HUDEP-2 (cell line): ENCODE measurements around the gene VEZT.

ENCODE experiments used
- DNase-seq, 76 experiments: peaks; one replicate each; lab custom pipeline; 2025; ENCODE audit not compliant: unreplicated experiment in 76 of 76; lab: John Stamatoyannopoulos, UW

VEZT gene

DNA sequence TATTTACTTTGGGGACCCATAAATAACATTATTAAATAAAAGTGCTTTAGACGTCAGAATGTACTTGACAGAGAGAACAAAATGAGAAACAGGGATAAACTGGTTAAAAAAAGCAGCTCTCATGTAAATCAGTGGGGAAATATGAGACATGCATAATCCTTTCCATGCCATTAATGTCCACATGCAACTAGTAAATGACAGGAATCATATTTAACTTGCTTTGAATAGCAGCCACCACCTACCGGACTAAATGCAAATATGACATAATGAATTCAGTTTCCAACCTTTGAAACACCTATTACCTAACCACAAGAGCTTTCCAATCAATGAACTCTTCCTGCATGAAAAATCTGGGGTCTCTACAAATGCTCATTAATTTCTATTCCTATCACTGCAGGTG, 20.0 kb upstream of the VEZT start:
- DNase-seq: no peak

DNA sequence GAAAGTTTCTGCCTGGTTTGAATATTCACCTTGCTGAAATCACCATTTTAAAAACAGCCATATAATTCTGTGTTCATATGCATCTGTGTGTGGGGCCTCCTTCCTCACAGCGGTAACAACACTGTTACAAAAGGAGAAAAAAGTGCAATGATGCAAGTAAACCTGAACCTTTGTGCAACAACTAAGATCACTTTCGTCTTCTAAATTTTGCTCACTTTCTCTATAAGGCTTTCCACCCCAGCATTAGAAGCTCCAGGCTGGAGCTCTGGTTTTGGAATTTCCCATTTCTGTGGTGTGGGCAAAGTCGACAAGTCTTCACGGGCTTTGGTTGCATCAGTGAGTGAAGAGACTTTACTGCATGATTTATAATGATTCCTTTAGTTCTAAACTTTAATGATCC, 18.7 kb upstream of the VEZT start:
- DNase-seq: no peak

DNA sequence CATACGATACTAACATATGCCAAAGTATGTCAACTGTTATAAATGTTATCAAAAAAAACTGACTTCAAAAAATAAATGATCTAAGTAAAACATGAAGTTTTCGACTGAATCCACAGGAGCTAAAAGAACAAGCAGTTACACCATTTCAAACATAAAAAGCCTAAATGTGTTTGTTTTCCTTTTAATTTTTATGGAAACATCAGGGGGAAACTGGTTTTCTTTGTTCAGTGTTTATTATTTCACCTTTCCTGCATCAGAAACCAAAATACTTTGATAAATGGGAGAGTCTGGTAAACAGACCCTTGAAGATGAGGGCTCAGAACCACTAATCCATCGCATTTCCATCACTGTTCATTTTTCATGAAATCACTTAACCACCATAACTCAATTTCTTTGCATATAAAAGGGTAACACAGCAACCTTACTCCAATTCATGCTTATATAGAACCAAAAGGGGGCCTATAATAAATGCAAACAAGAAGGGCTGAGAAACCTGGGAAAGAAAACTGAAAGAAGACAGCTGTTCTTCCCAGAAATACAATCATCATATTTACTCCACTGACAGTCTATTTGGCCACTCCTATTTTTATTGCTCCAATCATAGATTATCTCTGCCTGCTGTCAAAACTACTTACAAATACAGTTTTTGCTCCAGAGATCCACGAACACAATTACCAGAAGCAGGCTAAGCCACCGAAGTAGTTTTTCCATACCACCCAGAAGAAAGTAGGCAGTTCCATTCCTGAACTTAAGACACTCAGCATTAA, 17.3 kb upstream of the VEZT start:
- DNase-seq: no peak

DNA sequence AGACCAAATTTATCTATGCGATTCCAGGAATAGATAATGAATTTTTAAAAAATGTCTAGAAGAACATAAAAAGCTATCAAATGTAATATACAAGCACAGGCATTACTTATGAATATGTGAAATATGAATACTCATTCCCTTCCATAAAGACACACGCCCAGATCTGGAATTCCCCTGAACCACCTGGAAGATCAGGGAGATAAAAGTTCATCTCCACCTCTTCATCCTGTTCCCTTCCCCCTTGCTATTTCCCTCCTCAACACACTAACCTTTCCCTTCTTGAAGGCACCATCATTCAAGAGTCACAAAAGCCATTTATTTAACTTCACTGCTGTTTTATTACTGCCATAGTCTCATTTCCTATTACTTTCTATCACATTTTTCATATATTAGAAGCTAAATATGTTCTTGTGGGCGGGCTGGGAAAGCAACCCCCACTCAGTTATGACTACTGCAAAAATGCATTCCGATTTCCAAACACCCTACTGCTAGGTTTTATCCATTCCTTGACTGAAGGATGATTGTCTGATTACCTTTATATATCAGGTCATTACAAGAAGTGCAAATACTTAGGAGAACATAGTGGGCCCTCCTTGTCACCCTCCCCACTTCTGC, 16.4 kb upstream of the VEZT start:
- no peak for DNase-seq

DNA sequence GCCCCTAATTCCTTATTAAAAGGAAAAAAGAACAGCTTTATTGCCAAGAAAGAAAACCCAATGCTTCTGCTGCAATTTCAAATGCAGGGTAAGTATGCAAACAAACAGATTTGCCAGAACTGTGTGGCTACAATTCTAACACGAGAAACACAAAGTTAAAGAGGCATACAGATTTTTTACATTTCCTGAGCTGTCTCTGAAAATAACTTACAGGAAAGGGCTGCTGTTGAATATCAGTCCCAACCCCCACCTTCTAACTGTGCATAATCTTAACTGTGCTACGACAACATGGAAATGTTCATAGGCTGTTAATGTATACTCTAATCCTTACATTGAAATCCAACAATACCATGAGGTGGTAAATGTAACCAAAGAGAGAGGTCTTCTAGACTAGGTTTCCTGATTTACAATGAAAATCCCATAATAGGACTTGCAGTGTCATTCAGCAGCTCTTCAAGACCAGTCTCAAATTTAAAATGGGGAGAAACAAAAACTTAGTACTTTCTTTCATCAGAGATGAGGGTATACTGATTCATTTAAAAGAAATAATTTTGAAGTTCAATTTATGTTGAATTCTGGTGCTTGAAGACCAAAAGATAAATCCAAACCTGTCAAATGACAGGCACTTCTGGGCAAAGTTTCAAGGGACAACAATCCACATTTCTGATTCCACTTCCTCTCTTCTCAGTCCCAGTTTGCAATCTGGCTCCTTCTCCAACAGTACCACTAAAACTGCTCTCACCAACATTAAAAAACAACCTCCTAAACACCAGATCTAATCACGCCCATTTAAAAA, 14.7 kb upstream of the VEZT start:
- no peak for DNase-seq

DNA sequence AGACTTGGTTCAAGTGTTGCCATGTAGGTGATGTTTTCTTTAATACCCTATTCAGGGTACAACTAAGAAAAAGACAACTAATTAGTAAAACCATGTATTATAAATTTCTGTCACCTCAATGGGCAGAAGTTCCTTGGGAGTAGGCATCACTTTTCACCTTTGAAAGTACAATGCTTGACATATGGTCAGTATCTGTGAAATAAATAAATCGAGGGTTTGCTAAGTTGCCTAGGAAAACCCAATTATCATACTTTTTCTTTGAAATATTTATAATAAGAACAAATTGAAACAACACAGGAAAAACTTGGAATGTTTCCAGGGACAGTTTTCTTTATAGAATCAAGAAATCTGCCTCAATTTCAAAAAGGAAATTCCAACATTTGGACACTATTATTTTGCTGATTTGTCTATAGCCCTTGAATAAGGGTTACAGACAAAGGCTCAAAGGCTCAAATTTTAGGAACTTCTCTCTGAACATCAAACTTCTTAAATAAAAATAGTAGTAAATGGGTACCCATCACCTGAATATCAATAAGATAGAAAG, 14.0 kb upstream of the VEZT start:
- DNase-seq: no peak

DNA sequence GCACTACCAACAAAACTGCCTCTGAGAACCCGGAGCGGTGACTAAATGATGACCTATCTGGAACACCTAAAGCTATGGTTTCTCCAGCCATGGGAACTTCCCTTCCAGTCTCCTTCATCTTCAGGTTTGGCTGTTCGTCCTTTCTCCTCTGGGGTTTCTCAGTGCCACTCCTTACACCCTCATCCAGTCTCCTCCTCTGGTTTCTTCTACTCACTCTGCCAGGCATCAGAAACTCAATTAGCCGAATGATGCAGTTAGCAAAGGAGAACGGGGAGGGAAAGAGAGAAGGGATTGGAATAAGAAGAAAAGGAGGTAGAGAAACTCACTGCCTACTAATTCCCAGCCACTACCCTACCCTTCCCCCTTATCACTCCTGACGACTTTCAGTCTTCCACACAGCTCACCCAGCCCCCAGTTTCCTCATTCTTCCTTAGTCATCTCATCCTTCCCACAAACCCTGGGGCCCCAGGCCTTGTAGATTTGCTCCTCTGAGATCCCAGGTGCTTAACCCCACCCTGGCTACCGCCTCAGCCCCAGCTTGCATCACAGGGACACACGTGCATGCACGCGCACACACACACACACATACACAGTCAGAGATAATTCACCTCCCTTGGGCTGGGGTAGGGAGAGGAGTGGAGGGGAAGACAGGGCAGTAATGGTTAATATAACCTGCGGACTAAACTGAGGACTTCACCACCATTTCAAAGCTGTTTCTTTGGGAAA, 13.3 kb upstream of the VEZT start:
- DNase-seq: peak in 1 of 76 experiments; percentile 2

DNA sequence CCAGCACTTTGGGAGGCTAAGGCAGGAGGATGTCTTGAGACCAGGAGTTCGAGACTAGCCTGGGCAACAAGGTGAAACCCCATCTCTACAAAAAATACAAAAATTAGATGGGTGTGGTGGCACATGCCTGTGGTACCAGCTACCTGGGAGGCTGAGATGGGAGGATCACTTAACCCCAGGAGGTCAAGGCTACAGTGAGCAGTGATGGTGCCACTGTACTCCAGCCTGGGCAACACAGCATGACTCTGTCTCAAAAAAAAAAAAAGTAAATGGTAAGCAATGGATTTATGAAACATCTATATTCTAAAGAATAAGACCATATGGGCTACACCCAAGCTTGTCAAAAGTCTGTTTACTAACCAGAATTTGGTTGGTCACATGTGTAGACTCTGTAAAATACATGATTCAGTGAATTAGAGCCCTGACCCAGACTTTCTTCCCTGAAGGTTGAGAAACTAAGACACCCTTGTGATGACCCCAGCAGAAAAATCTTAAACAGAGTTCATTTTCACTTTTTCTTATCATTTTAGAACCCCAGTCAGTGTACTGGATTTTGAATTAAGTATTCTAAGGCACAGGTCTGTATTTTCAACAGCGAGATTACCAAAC, 12.5 kb upstream of the VEZT start:
- no peak for DNase-seq

DNA sequence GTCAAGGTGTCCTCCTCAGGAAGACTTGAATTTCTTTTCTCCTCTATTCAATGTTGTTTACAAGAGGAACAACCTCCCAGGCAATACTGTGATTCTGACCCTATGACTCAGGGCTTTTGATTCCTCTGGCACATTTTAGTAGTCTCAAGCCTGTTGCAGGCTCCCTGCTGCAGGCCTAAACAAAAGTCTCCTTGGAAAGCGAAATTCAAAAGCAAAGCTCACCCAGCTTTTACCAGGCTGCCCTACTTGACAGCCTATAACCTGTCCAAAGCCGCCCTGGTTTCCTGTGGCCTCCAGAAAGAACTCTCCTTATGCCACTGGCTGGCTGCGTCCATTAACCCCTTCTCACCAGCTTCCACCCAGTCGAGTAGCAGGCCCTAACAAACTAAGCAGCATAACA, 11.9 kb upstream of the VEZT start:
- DNase-seq: no peak

DNA sequence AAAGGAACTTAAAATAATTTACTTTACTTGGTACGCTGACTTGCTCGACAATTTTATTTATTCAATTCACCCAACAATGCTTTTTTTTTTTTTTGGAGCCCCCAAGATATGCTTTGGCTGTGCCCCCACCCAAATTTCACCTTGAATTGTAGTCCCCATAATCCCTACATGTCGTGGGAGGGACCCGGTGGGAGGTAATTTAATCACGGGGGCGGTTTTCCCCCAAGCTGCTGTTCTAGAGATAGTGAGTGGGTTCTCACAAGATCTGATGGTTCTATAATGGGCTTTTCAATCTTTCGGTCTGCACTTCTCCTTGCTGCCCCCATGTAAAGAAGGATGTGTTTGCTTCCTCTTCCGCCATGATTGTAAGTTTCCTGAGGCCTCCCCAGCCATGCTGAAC, 10.7 kb upstream of the VEZT start:
- no peak for DNase-seq

DNA sequence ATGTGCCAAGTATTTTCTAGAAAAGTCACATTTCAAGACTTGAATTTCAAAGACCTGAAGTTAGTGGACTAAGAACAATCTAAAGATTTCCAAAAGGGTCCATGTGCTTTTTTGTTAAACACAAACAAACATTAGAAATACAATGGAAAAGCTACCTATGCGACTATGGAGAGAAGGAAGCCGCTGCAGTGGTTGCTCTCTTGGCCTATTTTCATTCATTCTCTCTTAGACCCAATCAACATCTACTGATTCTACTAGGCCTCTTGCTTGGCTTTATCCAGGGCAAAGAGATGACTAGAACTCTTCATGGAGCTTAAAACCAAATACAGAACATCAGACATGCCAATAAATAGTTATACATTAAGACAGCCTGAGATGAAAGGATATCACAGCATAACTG, 10.2 kb upstream of the VEZT start:
- no peak for DNase-seq

DNA sequence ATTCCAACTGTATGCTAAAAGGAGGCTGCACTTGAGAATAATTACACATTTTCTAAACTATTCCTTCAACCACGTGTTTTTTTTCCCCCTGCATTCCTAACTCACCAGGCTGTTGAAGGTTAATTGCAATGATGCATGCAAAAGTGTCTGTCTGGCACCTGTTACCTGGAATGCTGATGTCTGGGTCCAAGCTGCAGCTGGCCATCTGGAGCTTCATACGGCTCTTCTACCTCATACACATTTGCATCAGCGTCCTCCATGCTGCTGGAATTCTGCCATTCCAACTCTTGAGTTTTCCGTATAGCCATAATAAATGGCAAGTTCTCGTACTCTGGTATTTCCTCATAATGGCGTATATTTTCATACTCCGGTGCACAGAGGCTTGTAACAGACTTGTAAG, 8.9 kb upstream of the VEZT start:
- DNase-seq: no peak

DNA sequence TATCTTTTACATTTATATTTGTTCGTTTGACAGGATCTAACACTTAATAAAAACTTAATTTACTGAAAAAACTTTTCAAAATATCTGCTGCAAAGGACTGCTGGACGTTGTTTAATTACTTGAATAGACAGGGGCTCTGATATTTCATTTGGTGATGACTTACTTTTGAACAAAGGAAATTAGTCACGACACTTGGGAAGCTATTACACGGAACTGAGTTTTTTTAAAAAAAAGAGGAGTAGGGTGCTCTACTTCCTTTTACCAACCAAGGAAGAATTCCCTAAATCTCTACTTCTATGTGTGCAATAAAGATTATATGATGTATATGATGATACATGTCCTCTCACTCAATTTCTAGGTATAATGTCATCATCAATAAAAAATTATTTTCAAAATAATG, 5.0 kb upstream of the VEZT start:
- no peak for DNase-seq

DNA sequence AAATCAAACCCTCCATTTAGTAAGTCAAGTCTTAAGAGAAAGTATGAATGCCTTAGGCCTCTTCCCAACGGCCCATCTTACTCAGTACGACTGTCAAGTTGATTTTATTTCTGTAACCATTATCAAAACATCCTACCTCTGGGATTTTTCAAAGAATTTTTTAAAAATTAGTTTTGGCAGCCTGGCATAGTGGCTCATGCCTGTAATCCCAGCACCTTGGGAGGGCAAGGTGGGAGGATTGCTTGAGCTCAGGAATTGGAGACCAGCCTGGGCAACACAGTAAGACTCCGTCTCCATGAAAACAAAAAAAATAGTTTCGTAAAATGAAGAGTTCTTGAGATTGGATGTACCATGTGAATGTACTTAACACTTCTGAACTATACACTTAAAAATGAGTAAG, 4.5 kb upstream of the VEZT start:
- no peak for DNase-seq

DNA sequence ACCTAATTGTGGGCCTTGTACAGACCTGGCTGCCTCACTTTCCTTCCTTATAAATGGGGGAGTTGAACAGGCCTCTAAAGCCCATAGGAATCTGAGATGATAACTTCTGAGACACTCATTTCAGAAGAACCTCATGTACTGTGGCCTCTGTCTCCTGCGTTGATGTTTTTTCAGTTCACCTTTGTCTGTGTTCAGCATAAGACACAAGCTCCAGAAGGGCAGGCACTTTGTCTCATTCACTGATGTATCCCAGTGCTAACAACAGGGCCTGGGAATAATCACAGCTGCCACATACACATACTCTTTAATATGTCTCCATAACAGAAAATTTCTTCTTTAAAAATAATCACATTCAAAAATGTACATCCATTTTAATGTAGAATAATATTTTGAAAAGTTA, 3.7 kb upstream of the VEZT start:
- DNase-seq: no peak

DNA sequence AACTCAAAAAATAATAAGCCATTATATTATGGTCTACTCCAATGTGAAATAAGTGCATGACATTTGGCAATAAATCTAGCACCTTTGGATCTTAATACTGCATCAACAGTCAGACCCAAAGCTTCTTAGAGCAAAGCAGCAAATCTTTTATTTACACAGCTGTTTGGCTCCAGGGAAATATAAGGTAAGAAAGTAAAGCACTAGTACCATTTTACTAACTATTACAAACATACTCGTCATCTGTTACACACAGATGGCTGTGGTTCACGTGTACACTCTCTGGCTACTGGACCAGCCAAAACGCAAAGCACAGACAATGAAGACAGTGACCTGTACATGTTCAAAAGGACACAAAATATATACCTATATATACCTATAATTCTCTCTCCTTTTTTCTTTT, 3.1 kb upstream of the VEZT start:
- DNase-seq: no peak

DNA sequence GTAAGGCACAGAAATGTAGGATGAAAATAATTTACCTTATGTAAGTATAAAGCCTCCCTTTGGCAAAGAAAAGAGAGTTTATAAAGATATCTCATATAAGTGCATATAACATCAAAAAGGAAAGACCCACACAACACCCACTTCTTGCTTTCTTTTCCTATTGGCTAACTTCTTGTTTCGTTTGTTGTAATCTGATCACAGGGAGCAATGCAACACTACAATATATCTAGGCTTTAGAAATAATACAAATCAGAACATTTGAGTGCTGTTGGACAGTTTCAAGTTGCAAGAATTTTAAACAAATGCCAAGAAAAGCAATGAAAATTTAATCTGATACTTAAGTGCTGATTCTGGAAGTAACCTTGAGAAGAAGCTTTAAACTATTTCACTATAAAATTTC, 1.7 kb upstream of the VEZT start:
- peak in 1 of 76 experiments; percentile 4 for DNase-seq

DNA sequence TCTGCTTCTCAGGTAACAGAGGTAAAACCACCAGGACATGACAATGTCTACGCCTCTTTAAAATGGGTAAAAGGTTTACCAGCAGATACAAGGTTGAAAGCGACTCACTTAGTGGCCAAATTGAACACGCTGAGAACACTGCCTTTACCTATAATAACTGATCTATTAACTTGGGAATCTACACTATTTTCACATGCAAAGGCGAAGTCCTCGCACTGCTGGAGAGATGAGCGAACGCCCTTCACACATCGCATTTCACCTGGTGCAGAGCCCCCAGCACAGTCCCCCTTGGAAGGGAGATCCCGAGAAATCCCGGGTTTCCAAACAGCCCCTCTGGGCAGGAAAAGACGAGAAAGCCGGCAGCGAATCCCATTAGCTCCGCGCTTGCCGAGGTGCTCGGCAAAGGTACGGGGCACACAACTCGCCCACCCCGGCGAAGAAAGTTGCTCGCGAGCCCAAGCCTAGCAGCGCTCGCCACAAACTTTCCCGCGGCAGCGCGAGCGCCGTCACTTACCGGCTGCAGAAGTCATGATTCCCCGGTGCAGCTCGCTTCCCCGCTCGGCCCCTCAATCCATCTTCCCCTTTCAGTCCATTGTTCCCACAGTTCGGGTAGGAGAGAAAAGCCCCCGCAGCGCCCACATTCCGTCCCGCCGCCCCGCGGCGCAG, 763 bp upstream of the VEZT start:
- DNase-seq: peak in 12 of 76 experiments; percentile 20 to 84 (median 46)

DNA sequence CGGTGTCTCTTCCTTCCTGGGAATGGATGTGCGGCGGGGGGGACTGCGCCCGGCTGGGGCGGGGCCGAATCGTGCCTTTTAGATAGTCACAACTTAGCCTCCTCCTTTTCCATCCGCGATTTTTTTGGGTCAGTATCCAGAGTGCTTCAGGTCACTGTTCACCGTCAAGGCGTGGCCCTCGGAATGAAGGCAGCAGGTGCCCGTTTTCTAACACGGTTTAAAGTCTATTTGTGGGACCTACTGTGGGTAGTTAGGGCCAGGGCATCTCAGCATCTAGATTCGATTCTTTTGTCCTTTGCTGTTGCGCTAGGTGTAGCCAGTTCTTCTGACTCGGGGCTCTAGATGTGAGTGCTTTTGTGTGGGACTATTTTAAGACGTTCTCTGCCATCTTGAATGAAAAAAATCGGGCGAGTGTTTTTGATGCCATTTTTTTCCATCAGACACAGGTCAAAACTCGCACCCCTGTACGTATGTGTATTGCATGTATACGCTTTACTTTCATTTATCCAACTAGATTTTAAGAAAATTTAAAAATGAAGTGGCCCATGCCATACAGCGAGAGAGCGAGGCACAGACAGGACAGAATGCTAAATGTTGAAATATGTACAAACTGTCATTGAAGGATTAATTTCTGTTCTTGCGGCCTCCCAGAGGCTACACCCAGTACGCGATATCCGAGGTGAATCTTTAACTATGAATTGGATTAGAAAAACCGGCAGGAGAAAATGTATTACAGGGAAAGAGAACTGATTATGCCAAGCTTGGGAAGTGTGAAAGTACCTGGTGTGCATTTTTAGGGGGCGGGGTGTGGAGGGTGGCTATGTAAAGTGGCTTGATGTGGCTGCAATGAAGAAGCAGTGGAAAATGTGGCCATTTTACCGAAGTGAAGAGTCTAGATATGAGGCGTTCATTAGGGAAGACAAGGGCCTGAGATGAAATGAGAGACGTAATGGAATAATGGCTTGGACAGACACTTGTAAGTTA, 835 bp downstream of the VEZT start:
- peak in 54 of 76 experiments; percentile 15 to 75 (median 44) for DNase-seq
